Bronchial smooth muscle cell (primary cell): ENCODE results near the gene CDC42EP5. TPM values are rescaled to one million over a fixed set of nuclear protein-coding genes. Genes with fewer than 3 reads are reported as not detected.

ENCODE experiments used
- total RNA-seq: library from RNA; depleted of rRNA; stranded (reverse); fragments of >200 nt; gene quantifications from 2 replicates; pipeline ENCODE4 v1.2.1, GENCODE V29; 2014

Gene CDC42EP5
- total RNA-seq: 9.1 and 27.6 TPM in 2 replicates

GRCh38 chr19:54473071-54473891 is at the start of gene CDC42EP5:
CDC42EP5 (minus strand) TSS chr19:54473296; CDS start chr19:54465547, 7,749 bp downstream.

GRCh38 chr19:54502518-54503048 is 29.5 kb upstream of the CDC42EP5 start, which contains the start of gene LAIR2:
LAIR2 (plus strand) TSS chr19:54502831; CDS start chr19:54502919, 88 bp downstream.

GRCh38 chr19:54463531-54464043 is 9.5 kb downstream of the CDC42EP5 start, which contains the start of gene LENG9:
LENG9 (minus strand) TSS chr19:54463778; CDS start chr19:54463526, 252 bp downstream.

GRCh38 chr19:54448774-54449700 is 24.1 kb downstream of the CDC42EP5 start, which contains the start of gene LENG8:
LENG8 (plus strand) TSS chr19:54449199; CDS start chr19:54451345, 2,146 bp downstream.

GRCh38 chr19:54415208-54415900 is 57.7 kb downstream of the CDC42EP5 start, which contains the start of gene TTYH1:
TTYH1 (plus strand) TSS chr19:54415464; CDS start chr19:54415553, 89 bp downstream.

Other genes starting within 250 kb of the CDC42EP5 start
- not detected in 2 replicates for gene LILRA6, start 230.5 kb downstream of the CDC42EP5 start, total RNA-seq
- gene LILRB5, start 216.0 kb downstream of the CDC42EP5 start, total RNA-seq: not detected in 2 replicates
- gene LILRB2, start 192.2 kb downstream of the CDC42EP5 start, total RNA-seq: not detected in 2 replicates
- gene LILRA5, start 160.1 kb downstream of the CDC42EP5 start, total RNA-seq: not detected in 2 replicates
- not detected in 2 replicates for gene LILRA4, start 134.1 kb downstream of the CDC42EP5 start, total RNA-seq
- gene LAIR1, start 108.4 kb downstream of the CDC42EP5 start, total RNA-seq: not detected in 2 replicates
- under 0.01 TPM in 1 of 2 replicates, not detected in the other for gene TTYH1, start 57.8 kb downstream of the CDC42EP5 start, total RNA-seq
- 34.0 and 49.5 TPM in 2 replicates for gene LENG8, start 24.1 kb downstream of the CDC42EP5 start, total RNA-seq
- gene LENG9, start 9.5 kb downstream of the CDC42EP5 start, total RNA-seq: 9.3 and 9.8 TPM in 2 replicates
- gene LAIR2, start 29.5 kb upstream of the CDC42EP5 start, total RNA-seq: not detected in 2 replicates
- gene LILRA2, start 100.5 kb upstream of the CDC42EP5 start, total RNA-seq: not detected in 2 replicates
- not detected in 2 replicates for gene LILRA1, start 120.3 kb upstream of the CDC42EP5 start, total RNA-seq
- not detected in 2 replicates for gene LILRB1, start 157.2 kb upstream of the CDC42EP5 start, total RNA-seq
- not detected in 2 replicates for gene LILRB4, start 189.7 kb upstream of the CDC42EP5 start, total RNA-seq